ENCODE results near the gene S100A9. TPM values are rescaled to one million over a fixed set of nuclear protein-coding genes. Genes with fewer than 3 reads are reported as not detected.

S100A9 gene
- total RNA-seq, 1 experiment from 2014 or later = 126 TPM

DNA sequence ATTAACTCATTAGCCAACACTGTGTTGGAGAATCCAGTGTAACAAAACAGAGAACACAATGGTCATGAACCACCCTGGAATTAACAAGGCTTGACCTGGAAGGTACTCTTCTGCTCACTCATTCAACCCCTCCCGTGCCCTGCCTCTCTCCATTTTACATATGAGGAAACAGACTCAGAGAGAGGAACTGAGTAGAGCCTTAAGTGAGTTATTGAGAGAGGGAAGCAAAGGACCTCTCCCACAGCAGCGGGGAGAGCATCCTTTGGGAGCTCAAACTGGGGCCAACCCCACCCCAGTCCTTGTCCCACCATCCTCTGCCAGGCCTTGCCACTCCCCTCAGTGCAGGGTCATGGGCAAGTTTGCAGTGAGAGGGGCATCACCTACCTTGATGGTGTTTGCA is 16.4 kb downstream of the S100A9 start:
- Mint-ChIP-seq H3K9me3 (ENCODE audit: unreplicated experiment) (no peaks in the 10 kb centered on the region), H3K27ac (ENCODE audit: low read depth, unreplicated experiment) (no peak overlapping the region), H3K27me3 (ENCODE audit: insufficient read depth, unreplicated experiment) (no peaks in the 10 kb centered on the region), H3K4me3 (ENCODE audit: unreplicated experiment) (no peak overlapping the region), H3K4me1 (ENCODE audit: insufficient read depth, unreplicated experiment) (peaks cover 43% of the 10 kb centered on the region), H3K36me3 (ENCODE audit: insufficient read depth, unreplicated experiment) (peaks cover 6% of the 10 kb centered on the region)
- ChIA-PET CTCF (interaction anchor here (0.7 to 5.7 kb wide), 7 partner anchors 9 to 1474 kb away, joined by 3 to 39 read pairs (median 5); partner anchors contain the start of gene S100A9), POLR2A (interaction anchor here (1.1 to 4.6 kb wide), 3 partner anchors 11 to 20 kb away, joined by 4 to 60 read pairs (median 44); partner anchors contain the start of genes S100A8 and S100A9)
- no peak for DNase-seq (ENCODE audit: unreplicated experiment)
- TF ChIP-seq CTCF (IDR thresholded peaks at IDR 0.05; ENCODE audit: unreplicated experiment) = no peak
- BruUV-seq (replicated peaks) = no TSS peak
- intact Hi-C loops (cut with micrococcal nuclease) = loop anchor here (2.0 kb wide), 1 partner anchor 17 kb away; the partner anchor contains the start of gene S100A8

DNA sequence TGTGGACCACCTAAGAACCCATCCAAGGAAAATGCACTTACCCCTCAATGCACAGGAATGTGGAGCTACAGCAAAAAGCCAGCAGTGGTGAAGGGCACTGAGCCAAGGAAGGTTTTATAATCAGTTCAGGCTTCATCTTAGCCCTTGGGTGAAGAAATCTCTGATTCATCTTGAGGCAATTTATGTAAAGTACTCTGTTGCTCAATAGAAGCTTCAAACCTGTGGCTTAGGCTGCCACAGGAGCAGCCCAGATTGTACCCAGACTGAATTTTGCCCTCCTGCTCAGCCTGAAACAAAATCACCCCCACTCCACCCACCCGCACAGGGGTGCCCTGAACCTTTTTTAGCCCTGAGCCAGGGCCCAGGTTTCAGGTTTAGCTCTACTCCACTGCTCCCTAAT is 17.9 kb downstream of the S100A9 start, which contains the start of gene S100A12:
Gene S100A12, minus strand, starts transcription at position 111 of the 400 bp plus-strand sequence. CDS start 1,029 bp downstream, outside the sequence.
- Mint-ChIP-seq H3K4me1 (ENCODE audit: insufficient read depth, unreplicated experiment) (peaks cover 43% of the 10 kb centered on the region), H3K27ac (ENCODE audit: low read depth, unreplicated experiment) (peak within 1 kb of the TSS; percentile 28), H3K36me3 (ENCODE audit: insufficient read depth, unreplicated experiment) (no peaks in the 10 kb centered on the region), H3K4me3 (ENCODE audit: unreplicated experiment) (no peak within 1 kb of the TSS), H3K9me3 (ENCODE audit: unreplicated experiment) (no peaks in the 10 kb centered on the region), H3K27me3 (ENCODE audit: insufficient read depth, unreplicated experiment) (no peaks in the 10 kb centered on the region)
- BruUV-seq (replicated peaks) = no TSS peak
- DNase-seq (ENCODE audit: unreplicated experiment) = peak; percentile 98
- no peak for TF ChIP-seq CTCF (IDR thresholded peaks at IDR 0.05; ENCODE audit: unreplicated experiment)
- intact Hi-C loops (cut with micrococcal nuclease) = loop anchor here (2.0 kb wide), 1 partner anchor 15 kb away; the partner anchor contains the start of gene S100A8
- ChIA-PET CTCF (interaction anchor here (0.6 to 5.7 kb wide), 21 partner anchors 8 to 517 kb away, joined by 3 to 39 read pairs (median 3); partner anchors contain the start of gene S100A9), POLR2A (interaction anchor here (0.8 to 4.6 kb wide), 19 partner anchors 10 to 251 kb away, joined by 3 to 60 read pairs (median 4); partner anchors contain the start of genes S100A14, S100A8 and S100A9)

- ChIA-PET POLR2A (no interaction called here), CTCF (interaction anchor here (0.6 to 1.2 kb wide), 3 partner anchors 22 to 1373 kb away, joined by 3 to 6 read pairs (median 3); partner anchors contain the start of gene S100A9)
- no peak overlapping the region for H3K27ac Mint-ChIP-seq (ENCODE audit: low read depth, unreplicated experiment)
- no peaks in the 10 kb centered on the region for H3K36me3 Mint-ChIP-seq (ENCODE audit: insufficient read depth, unreplicated experiment)
- H3K4me1 Mint-ChIP-seq (ENCODE audit: insufficient read depth, unreplicated experiment) = peaks cover 36% of the 10 kb centered on the region
- intact Hi-C loops (cut with micrococcal nuclease) = no loop called here
- TF ChIP-seq CTCF (IDR thresholded peaks at IDR 0.05; ENCODE audit: unreplicated experiment) = no peak
- H3K9me3 Mint-ChIP-seq (ENCODE audit: unreplicated experiment) = peaks cover 21% of the 10 kb centered on the region
- no peak for DNase-seq (ENCODE audit: unreplicated experiment)
- no peak overlapping the region for H3K4me3 Mint-ChIP-seq (ENCODE audit: unreplicated experiment)
- no peaks in the 10 kb centered on the region for H3K27me3 Mint-ChIP-seq (ENCODE audit: insufficient read depth, unreplicated experiment)
- BruUV-seq (replicated peaks) = no TSS peak
Observed at GRCh38 chr1:153379591-153379990, 21.9 kb downstream of the S100A9 start.

- Mint-ChIP-seq H3K9me3 (ENCODE audit: unreplicated experiment) (peaks cover 21% of the 10 kb centered on the region), H3K27ac (ENCODE audit: low read depth, unreplicated experiment) (no peak overlapping the region), H3K36me3 (ENCODE audit: insufficient read depth, unreplicated experiment) (no peaks in the 10 kb centered on the region), H3K27me3 (ENCODE audit: insufficient read depth, unreplicated experiment) (no peaks in the 10 kb centered on the region), H3K4me1 (ENCODE audit: insufficient read depth, unreplicated experiment) (peaks cover 31% of the 10 kb centered on the region), H3K4me3 (ENCODE audit: unreplicated experiment) (no peak overlapping the region)
- intact Hi-C loops (cut with micrococcal nuclease) = no loop called here
- ChIA-PET POLR2A (interaction anchor here (0.6 to 1.8 kb wide), 2 partner anchors 23 to 452 kb away, joined by 3 to 6 read pairs; partner anchors contain the start of gene S100A9), CTCF (no interaction called here)
- no peak for DNase-seq (ENCODE audit: unreplicated experiment)
- BruUV-seq (replicated peaks) = no TSS peak
- no peak for TF ChIP-seq CTCF (IDR thresholded peaks at IDR 0.05; ENCODE audit: unreplicated experiment)
Observed at GRCh38 chr1:153380711-153381110, 23.1 kb downstream of the S100A9 start.

Measured in MCF 10A (cell line).